GM18505 (cell line): ENCODE results near the gene HOXA5.

Source experiments
- ATAC-seq: cut with Tn5 transposase; IDR thresholded peaks from one replicate; pipeline ENCODE4 v1.9.1; 2021; ENCODE audit not compliant: unreplicated experiment
- POLR2A ChIP-seq: IDR thresholded peaks from 4 replicates; pipeline ENCODE4 v1.6.1; 2011; ENCODE audit warnings: borderline replicate concordance; ENCODE audit not compliant: insufficient read depth, insufficient read length; ENCODE audit errors: extremely low read depth

Gene HOXA5

DNA sequence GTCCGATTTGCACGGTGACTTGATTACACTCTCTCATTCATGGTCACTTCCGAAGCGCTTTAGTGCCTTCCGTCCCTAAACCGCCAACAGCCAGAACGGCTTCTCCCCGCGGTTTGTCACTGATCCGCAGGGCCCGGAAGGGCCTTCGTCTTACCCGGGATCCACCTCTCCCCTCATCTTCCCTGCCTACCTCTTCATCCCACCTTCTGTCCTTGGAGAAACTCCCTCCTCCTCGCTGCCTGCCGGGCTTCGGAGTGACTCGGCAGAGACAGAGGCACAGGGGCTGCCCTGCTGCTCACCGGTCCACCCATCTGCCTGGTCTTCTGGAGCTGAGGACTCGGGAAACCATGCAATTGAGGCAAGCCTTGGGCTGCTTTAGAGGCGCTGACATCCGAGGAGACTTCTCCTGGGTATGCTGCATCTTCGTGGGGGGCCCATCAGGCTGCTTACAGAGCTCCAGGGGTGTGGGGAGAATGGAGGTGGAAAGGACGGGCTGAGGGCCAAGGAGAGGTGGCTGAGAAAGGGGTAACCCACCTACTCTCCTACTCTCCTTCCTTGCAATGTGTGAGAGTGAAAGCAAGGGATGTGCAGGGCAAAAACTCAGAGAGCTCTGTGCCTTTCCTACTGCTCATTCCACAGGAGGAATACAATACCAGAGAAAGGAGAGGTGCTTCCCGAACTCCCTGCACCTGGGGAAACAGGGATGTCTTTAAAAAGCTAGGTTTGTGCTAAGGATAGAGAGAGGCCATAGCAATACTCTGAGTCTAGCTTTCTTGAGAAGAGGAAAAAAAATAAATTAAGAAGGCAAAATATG, 42.6 kb upstream of the HOXA5 start:
- ATAC-seq: no peak
- no peak for TF ChIP-seq POLR2A

DNA sequence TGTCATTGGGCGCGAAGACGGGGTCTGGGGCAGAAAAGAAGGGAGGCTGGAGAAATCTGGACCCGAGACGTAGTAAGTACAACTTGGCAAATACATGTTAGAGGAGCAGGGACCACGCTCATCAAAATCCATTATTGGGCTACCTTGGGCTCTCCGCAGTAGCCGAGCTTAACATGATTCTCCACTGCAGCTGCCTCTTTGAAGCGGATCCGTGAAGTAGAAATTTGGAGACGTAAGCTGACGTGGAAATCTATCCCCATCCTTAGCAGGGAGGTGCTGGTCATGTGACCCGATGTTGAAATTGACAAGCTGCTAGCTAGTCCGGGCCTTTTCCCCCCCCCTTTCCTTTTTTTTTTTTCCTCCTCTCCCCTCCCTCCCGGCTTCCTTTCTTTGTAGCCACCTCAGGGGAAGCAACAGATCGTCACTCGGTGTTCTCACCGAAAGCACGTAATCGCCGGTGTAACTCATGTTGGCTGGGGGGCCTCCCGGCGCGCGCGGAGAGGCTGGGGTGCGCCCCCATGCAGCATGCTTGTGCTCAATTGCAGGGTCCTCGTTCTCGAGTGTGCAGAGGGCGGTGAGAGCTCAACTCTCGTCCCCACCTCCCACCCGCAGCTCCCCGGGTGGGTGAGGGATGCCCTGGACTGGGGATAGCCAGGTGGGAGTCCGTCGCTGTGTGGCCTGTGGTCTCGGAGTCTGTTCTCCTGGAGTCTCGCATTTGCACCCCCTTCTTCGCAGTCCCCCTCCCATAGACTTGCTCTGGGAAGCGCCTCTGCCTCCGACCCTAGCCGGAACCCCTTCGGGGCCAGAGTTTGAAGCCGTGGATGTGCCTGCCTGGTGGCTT, 41.8 kb upstream of the HOXA5 start, which contains the start of gene HOXA11:
Gene HOXA11, minus strand, starts transcription at position 220 of the 841 bp plus-strand sequence. Its CDS starts 88 bp downstream, at position 132.
- no peak for ATAC-seq

DNA sequence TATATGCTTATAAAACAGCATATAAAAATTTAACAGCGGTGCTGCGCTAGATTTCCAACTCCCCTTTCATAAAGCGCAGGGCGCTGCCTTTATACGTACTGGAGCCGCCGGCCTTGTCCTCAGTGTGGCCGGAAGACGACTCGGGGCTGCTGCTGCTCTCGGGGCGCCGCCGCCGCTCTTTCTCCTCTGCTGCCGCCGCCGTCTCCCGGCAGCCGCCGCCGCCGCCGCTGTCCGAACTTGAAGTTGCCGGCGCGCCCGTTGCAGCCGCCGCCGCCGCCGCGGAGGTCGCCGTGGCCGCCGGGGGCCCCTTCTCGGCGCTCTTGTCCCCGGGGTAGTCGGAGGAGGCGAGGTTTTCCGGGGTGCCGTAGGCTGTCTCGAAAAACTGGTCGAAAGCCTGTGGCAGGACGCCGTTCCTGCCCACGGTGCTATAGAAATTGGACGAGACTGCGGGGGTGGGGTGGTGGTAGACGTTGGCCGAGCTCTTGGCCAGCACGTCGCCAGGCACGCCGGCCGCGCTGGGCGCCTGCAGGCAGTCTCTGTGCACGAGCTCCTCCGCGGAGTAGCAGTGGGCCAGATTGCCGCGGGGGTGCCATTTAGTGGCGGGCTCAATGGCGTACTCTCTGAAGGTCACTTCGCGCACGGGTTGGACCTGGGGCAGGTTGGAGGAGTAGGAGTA, 41.0 kb upstream of the HOXA5 start:
- no peak for ATAC-seq
- no peak for TF ChIP-seq POLR2A

More for the DNA sequence above, 41.8 kb upstream of the HOXA5 start, which contains the start of gene HOXA11:
- TF ChIP-seq POLR2A: no peak

DNA sequence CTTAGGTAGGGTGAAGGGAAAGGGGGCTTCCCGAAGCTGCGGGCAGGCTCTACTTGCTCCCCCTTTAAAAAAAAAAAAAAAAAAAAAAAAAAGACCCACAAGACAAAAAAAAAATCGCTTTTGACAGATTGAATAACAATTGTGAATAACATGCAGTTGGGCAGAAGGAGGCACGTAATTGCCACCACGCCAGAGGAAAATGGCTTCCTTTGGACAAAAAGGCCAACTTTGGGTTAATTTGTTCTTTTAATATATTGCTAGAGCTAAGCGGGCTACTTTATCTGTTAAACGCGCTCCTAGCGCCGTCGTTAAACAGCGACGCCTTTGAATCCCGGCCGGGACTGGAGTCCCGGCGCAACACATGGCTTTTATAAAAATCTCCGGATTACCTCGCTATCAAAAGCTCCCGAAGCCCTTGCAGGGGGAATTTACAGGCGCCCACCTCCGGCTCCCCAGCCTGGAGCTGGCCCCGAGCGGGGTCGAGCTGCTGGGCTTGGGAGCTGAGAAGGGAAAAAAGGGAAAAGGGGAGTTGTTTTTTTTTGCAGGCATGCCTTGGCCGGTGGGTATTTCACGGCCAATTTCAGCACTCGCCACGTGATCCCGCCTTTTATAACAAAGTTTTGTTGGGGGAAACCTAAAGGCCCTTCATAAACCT, 40.3 kb upstream of the HOXA5 start:
- TF ChIP-seq POLR2A: no peak
- no peak for ATAC-seq

DNA sequence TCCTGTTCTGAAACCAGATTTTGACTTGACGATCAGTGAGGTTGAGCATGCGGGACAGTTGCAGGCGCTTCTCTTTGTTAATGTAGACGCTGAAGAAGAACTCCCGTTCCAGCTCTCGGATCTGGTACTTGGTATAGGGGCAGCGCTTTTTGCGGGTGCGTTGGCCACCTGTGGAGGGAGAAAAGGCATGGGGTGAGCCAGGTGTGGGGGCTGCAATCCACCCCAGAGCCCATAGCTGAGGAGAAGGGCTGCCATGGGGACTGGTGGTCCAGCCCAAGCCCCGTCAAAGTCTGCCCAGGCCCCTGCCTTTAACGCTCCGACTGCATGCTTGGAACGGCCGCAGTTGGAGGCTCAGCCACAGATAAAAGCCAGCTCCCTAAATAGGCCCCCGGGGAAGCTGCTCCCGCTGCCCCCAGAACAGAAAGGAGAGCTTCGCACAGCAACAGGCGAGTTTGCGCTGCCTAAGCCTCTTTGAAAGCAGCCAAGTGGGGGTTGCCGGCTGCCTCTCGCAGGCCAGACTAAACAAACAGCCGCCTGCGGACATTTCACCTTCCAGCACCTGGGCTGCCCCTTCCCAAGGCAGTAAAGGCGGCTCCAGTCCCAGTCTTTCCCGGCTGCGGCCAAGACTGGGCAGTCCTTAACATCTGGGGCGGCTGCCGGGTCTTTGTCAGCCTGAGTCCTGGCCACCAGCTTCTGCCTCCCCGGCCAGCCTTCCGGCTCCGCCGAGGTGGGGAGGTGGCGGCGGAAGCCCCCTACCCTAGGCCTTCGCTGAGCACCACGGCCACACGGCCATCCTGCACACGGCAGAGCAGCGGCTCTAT, 39.6 kb upstream of the HOXA5 start:
- TF ChIP-seq POLR2A: no peak
- ATAC-seq: no peak

DNA sequence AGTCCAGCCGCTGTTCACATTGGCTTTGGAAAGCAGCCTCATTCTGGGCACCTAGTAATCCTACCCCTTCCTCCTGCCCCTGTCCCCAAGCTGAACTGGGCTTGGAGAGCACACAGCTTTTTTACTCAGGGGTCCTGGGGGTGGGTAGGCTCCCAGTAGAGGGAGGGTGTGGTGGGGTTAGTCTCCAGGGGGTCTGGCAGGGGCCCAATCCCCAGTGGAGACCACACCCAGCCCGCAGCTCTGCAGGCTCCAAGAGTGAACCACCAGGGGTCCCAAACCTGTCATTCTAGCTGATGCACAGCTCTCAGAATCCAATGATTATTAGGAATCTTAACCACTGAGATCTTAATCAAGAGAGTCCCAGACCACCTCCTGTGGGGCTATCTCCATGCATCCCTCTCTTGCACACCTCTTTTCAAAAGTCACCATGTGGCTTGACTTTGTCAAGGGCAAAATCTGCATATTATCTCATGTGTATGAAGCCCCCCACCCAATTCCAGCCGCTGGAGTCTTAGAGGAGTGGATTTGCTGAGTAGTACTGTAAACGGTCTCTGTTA, 38.9 kb upstream of the HOXA5 start:
- ATAC-seq: no peak

DNA sequence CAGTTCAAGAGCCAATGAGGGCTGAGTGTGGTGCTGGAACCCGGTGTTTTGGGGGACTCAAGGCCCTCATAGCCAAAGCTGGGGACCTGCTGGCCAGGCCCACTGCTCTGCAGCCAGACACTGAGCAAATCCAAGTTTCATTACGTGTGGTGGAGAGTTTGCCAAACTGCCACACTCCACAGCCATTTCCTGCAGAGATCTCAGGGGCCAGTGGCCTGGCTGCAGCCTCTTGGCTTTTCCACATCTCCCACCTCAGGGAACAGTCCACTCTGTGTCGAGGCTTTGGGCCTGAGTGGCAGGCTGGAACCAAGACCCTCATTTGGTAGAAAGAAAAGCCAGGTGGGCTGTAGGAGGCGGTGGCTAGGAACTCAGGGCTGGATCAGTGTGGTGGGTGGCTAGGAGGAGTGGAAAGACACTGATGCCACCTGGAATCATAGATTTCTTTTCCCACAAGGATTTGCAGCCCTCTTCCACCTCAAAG, 38.4 kb upstream of the HOXA5 start:
- TF ChIP-seq POLR2A: no peak
- no peak for ATAC-seq

More for the DNA sequence above, 38.9 kb upstream of the HOXA5 start:
- TF ChIP-seq POLR2A: no peak

DNA sequence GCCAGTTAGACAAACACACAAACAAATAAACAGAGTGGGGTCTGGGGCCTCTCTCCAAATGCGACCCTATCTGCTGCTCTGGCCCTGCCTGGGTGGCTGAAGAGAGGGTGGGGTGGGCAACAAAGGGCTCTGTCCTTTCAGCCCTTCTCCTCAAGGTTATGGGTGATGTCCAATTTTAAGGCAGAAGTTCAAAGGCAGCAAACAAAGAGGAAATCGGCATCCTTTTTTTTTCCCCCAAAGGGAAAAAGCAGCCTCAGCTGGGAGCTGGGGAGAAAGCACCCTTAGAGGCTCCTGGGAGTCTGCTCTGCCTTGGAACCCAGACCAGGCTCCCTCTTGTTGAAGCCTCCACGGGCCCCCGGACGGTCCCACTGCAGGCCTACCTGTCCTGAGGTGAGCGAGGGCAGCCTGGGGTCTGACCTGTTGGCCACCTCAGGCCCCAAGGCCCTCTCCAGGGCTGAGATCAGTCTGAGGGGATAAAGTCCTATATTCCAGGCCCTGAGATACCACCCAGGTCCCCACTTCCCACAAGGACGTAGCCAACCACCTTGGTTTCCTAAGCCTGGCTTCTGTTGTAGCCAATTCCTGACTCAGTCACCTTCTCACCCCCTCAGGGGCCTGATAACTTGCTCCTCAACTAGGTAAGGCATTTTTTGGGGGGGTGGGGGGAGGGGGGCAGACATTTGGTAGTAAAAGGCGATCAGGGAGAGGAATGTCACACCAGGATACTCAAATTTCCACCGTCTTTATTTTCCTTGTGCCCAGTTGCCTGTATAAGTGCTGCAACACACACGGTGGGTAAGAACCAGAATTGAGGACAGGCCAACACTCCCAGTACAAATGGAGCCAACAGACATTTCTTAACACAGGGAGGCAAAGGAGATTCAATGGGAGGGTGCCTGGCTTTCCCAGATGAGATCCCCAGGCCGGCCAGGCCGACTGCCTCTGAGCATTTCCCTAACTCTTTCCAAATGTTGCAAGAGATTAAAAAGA, 37.2 kb upstream of the HOXA5 start:
- no peak for TF ChIP-seq POLR2A
- no peak for ATAC-seq

DNA sequence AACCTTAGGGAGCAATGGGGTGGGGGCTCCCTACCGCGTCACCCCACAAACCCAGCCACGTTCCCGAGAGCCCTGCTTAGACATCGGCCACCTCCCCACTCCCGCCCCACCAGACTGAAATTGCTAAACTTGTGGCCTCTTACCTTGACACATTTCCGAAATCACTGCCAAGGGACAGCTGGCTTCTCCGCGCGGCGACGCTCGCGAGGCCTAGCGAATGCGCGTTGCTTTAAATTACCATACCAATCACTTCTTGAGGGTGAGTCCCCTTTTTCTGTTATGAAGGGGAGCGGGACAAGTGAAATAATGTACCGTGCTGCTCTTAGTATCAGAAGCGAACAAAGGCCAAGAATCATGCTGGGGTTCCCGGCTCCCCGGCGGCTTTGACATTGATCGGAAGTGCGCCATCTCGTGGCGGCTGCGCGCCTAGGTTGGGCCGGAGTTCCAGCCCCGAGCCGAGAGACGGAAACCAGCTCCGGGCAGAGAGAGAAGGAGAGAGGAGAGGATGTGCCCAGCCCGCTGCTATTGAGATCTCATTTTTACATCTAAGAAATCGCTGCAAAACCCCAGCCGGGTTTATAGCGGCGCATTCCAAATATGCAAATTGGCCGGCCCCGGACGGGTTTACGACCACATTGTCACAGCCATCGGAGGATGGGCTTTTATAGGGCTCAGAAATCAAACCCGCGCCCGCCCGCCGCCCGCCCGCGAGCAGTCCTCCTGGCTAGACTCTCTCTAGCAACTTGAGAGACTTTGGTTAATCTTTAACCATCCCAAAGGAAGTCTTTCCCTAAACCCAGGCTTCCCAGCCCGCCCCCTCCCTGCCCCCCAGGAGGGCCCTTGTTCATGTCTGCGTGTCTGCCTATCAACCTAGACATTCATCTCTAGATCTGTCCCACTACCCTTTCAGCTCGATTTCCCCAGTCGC, 36.3 kb upstream of the HOXA5 start:
- no peak for TF ChIP-seq POLR2A
- no peak for ATAC-seq

DNA sequence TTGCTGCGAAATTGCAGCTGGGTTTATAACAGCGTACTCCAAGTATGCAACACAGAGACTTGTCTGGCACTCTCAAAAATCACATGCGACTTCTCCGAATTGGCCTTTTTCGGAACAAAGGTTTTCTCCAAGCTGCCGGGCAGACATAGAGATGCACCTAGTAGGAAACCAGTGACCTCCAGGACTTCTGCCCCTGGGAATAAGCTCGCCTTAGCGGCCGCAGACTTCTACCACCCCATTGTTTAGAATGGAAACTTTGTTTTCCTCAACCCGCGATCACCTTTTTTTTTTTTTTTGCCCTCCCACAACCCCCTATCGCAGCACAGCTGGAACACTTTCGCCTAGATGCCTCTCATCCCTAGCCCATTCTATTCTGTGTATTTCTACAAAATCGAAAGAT, 35.5 kb upstream of the HOXA5 start:
- no peak for TF ChIP-seq POLR2A

More for the DNA sequence above, 35.5 kb upstream of the HOXA5 start:
- no peak for ATAC-seq
